NCI-H748 treated with DMSO at 0.1 percent for 48 hours (cell line): Measurements from ENCODE around the gene HLA-DPA1.
A peak's percentile ranks its signal among the peaks of the same experiment; 100 is the strongest.
"Not testable (repeated sequence)": the region's sequence is repeated elsewhere in the genome, so short reads cannot be mapped to it uniquely, and the experiment has no call there.

Source experiments
- DNase-seq: peaks from one replicate; lab custom pipeline; 2025; lab: John Stamatoyannopoulos, UW

HLA-DPA1 gene

DNA sequence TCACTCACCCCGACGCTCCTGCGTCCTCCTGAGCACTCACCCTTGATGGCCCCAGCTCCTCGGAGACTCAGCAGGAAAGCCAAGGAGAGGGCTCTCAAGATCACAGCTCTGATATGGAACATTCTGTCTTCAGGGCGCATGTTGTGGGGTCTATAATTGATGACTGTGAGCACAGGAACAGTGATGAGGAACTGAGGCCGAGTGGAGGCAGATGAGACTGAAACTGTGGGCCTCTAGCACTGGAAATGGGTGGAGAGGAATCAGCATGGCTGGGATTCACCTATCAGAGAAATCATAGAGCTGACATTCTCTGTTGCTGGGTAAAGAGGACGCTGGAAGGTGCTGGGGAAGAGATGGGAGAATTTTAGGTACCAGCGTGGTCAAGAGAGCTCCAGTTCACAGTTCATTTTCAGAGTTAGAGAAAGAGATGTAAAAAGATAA, at the start of gene HLA-DPA1:
HLA-DPA1 (minus strand) TSS at position 219 of the 441 bp plus-strand sequence.
- DNase-seq, result no peak

DNA sequence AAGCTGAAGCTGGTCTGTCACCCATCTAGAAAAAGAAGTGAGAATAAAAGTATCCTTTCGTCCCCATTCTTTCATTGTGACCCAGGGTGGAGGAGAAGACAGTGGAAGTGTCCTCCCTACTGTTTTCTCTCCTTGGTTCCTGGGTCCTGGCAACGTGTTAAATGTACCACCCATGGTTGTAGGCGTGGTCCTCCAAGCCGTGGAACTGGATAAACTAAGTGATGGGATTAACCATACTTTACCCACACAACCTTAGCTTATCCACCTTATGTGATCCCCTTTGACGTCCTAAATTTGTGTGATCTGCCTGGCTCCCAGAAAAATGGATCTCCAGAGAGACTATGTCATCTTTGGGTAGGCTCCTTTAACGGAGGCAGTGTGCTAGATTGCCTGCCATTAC, 49.7 kb upstream of the HLA-DPA1 start:
- no peak for DNase-seq

DNA sequence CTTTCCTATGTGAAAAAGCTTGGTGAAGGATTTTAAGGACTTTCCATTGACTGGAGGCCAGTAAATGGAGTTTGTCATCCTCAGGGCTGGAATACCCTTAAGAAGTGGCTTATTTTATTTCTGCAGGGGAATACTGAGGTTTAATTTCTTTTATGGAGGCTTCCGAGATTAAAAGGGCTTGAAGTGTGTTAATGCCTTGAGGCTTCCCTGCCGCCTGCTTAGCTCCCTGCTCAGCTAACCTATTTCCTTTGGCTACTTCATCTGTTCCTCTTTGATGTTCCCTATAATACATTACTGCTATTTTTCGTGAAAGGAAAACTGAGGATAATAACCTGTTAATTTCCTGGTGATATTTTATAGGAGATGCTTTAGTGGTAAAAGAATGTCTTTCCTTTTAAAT, 46.6 kb upstream of the HLA-DPA1 start:
- no peak for DNase-seq

DNA sequence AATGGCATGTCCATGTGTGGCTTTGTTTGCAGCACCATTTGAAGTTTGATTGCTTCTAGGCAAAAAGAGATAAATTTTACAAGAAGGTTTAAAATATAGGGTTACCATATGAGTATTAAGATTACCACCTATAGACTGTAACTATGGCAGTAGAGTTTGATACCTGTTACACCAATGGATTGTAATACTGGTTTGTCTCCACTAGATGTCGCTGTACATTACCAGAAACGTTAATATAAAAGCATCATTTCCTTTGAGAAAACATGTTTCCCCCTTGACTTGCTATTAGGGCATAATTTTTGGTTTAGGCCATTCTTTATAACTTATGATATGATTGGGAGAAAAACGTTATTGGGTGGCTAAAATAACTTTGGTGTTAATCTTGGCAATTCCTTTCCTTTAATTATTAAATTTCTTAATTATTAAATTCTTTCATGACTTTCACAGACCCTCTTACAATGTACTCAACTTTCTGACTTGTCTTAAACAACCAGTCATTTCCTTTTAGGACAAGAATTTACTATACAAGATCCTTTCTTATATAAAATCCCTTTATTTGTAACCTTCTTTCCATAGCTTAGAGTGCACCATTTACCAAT, 45.2 kb upstream of the HLA-DPA1 start:
- peak; percentile 77 for DNase-seq

DNA sequence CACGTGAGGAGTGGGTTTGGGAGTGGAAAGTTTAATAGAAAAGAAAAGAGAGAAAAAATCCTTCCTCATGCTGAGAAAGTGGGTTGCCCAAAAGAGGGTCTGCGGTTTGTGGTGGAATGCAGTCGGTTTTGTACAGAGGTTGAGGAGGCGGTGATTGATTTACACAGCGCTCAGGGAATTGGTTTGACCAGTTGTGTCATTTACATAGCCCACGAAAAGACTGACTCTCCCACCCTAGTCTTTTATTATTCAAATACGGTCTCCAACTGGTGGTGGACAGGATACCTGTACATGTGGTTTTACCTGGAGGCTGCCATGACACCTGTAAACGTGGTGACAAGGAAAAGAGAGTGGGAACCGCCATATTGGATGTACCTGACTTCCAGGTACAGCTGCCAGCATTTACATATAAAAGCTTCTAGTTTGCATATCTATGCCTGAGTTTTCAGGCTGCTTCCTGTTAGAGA, 44.4 kb upstream of the HLA-DPA1 start:
- no peak for DNase-seq

DNA sequence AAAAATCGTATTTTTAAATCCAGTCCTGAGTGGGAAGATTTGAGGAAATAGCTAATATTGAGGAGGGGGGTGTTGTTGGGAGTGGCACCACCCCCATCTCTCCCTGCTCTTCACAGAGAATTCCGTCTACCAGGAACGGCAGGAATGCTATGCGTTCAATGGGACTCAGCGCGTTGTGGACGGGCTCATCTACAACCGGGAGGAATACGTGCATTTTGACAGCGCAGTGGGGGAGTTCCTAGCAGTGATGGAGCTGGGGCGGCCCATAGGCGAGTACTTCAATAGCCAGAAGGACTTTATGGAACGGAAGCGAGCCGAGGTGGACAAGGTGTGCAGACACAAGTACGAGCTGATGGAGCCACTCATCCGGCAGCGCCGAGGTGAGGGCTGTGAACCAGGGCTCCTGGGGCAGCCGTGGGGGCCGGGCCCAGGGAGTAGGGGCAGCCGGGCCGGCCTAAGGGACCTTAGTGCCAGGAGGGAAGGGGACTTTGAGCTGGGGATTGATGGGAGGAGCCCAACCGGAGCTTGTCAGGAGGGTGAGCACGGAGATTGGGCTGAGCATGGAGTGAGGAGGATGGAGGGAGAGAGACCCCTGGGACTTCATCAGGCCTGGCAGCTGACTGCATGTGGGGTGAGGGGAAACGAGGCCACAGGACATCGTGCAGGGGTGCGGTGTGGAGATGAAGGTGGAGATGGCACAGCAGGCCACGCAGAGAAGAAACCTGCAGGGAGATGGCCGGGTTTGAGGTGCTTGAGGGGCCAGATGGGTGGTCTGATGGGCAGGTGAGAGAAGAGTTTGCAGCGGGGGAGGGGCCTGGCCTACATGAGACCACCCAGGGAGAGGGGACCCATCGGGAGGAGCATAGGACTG, 43.6 kb upstream of the HLA-DPA1 start:
- DNase-seq, result no peak

DNA sequence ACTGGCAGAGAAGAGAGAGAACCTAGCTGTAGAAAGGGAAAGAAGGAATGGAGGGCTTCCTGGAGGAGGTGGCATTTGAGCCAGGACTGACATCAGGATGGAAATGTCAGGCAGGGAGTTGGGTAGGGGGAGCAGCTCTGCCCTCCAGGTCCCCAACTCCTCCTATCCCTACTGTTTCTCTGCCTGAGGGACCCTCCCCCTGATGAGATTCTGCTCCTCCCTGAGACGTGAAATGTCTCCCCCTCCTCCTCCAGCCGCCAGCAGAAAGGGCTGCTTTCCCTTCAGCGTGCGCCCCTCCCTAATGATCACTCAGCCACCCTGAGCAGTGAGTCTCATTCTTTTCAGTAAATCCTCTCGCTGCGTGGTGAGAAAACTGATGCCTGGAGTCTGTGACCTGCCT, 43.0 kb upstream of the HLA-DPA1 start:
- DNase-seq, result no peak

DNA sequence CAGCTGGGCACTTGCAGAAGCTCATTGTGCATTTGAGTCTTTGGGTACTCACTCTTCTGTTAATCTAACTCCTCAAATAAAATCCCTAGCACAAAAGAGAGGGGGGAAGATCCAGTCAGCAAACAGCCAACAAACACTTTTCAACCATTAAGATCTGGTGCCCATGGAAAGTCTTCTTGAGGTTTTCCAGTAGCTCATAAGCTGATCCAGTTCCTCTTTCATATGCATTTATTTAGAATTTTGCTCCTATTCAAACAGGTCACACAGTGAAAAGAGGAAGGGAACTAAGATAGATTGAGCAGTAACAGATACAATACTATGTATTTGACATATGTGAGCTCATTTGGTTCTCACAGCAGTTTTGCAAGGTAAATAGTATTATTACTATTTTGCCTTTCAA, 41.0 kb upstream of the HLA-DPA1 start:
- DNase-seq, result no peak

DNA sequence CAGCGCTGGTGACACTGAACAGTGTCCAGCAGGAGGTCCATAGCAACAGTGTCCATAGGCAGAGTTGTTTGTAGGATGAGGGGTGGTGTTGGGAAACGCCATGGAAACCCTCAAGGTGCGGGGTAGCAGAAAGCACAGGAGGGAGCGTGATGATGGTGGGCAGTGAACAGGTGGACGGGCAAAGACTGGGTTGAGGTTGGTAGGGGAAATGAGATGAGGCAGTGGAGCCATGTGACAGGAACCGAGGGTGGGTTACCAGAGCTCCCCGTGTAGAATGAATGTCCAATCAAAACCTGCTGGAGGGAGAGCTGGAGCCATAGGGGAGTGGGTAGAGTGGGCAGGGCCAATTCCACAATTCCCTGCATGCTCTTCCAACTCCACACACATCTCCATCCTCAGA, 40.3 kb upstream of the HLA-DPA1 start:
- DNase-seq, result no peak

DNA sequence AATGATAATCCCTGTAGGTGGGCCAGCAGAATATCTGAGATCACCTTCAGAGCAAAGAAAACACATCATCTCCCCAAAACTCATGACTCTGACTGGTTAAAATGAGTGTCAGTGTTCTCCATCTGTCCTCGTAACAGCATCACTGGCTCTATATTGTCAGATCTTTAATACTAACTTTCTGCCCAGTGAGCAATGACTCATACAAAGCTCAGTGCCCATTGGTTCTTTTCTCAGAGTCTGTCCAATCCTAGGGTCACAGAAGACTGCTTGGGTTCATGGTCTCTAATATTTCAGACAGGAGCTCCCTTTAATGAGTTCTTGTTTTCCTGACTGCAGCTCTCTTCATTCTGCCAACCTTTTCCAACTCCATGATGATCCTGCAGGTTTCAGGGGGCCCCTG, 38.7 kb upstream of the HLA-DPA1 start:
- no peak for DNase-seq

DNA sequence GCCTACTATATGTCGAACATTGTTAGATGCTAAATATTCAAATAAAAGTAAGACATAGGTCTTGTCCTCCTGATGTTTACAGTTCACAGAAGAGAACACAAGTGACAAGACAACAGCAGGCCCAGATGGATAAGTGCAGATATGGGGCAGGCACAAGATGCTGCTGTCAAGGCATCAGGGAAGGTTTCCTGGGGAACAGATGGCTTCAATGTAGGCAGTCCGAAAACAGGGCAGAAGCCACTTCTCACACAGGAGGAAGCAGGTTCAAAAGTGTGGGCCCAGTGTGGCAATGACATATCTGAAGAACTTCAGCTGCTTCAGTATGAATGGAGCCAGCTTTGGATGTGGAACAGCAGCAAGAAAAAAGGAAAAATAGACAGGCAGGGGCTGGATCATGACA, 34.9 kb upstream of the HLA-DPA1 start:
- no peak for DNase-seq

DNA sequence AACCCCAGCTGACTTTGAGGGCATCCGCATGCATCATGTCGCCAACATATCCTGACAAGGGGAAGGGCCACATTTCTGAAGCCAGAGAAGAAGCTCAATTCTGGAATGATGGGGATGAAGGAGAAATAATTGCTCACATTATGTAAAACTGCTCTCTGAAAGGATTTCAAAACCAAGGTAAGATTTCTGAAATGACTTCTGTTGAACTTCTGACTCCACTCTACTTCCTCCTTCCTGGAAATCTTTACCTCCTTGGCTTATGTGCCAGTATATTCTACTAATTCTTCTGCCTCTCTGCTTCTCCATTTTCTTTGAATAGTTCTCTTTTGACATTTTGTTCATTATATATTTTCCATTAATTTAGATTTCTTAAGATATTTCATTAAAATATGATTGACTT, 34.2 kb upstream of the HLA-DPA1 start:
- no peak for DNase-seq

DNA sequence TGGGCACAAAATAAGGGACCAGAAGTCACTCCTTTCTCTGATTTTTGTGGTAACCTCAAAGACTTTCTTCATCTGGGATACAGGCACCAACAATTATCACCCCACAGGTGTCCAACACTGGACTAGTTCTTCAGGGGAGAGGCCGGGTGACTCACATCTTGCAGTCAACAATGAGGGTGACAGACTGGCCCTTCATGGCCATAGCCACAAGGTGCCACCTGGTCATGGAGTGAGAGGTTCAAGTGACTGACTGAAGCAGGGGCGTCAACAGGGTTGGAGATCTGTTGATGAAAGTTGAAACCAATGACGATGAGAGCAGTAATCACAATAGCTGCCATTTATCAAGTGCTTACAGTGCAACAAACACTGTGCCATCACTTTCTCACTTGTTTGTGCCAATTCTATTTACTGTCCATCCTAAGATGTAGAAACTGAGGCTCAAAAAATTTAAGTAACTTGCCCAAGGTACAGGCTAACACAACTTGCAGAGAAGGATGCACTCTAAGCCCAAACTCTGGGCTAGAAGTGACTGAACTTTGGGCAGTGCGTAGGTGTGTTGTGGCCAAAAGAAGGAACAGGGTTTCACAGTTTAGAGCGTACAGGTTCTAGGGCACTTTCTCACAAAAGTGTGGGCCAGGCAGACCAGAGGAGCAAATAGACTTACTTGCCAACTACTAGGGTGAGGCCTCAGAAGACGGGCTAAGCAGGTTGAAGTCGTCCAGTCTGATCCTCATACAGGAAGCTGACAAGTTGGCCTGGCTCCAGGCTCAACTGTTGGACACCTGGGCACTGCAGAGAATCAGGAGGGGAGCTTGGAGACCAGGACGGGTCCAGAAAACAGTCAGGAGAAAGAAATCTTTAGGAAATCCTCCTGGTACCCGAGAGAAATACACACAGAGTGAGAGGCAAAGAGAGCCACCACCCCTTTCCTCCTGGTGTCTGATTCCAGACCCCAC, 32.7 kb upstream of the HLA-DPA1 start:
- no peak for DNase-seq

DNA sequence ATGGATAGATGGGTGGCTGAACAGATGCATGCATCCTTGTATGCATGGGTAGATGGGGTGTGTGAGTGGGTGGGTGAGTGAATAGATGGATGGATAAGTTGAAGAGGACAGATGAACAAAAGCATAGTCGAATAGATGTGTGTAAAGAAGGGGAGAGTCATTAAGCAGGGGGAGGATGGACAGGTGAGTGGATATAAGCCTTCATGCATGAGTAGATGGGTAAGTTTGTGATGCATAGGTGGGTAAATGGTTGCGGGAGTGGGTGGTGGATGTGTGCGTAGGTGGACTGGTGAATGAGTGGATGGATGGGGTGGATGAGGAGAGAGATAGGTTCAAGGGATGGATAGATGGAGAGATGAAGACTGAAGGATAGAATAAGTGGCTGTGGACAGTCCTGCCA, 31.9 kb upstream of the HLA-DPA1 start:
- DNase-seq, result no peak

DNA sequence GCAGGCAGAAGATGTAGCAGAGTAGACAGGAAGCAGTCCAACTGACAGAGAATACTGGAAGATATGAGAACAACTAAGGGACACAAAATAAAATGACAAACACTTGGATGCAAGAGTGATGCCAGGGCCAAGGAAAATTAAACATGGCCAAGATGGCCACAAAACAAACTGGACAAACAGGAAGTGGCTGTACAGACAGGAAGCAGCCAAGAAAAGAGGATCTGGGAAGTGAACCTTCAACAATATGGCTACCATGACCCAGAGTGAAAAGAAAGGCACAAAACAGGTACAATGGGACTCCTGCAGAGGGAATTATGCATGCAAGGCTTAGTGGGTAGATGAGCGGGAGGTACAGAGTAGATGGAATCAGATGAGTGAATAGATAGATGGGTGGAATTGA, 31.4 kb upstream of the HLA-DPA1 start:
- no peak for DNase-seq

DNA sequence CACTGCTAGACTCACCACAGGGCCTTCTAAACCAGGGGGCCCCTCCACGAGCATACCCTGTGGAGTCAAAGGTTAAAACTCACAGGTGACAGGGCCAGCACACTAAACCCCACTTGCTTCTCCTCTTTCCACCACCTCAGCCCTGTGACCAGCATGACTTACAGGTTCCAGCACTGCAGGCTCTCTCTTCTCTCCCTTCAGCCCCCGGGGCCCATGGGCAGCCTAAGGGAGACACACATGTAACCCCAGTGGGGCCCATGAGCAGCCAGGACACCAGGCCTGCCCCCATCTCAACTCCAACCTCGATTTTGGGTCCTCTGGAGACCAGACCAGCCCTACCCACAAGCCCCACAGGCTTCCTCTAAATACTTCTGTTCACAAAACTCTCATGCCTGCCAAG, 30.3 kb upstream of the HLA-DPA1 start:
- no peak for DNase-seq

DNA sequence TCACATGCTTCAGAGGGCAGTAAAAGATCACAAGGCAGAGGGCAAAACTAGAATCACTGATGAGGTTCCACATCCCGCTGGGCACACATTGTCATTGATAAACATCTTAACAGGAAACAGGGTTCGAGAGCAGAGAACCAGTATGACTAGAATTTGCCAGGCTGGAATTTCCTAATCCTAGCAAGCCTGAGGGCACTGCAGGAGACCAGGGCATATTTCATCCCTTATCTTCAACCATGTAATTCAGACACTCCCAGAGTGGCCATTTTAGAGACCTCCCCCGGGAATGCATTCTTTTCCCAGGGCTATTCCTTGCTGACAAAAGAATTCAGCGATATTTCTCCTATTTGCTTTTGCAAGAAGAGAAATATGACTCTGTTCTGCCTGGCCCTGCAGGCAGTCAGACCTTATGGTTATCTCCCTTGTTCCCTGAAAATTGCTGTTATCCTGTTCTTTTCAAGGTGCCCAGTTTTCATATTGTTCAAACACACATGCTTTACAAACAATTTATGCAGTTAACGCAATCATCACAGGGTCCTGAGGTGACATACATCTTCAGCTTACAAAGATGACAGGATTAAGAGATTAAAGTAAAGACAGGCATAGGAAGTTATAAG, 27.8 kb upstream of the HLA-DPA1 start:
- not testable (repeated sequence) for DNase-seq

DNA sequence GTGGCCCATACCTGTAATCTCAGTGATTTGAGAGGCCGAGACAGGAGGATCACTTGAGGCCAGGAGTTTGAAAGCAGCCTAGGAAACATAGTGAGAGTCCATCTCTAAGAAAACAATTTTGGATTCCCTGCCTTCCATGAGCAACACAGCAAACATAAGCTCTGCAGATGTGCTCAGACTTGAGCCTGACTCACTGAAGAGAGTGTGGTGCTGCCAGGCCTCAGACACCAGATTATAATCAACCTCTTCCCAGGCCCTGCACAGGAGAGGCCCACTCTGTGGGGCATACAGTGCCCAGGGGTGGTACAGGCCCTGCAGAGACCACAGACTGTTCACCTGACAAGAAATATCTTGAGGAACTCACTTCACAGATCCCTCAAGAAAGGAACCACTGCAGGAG, 22.2 kb upstream of the HLA-DPA1 start:
- DNase-seq, result no peak

DNA sequence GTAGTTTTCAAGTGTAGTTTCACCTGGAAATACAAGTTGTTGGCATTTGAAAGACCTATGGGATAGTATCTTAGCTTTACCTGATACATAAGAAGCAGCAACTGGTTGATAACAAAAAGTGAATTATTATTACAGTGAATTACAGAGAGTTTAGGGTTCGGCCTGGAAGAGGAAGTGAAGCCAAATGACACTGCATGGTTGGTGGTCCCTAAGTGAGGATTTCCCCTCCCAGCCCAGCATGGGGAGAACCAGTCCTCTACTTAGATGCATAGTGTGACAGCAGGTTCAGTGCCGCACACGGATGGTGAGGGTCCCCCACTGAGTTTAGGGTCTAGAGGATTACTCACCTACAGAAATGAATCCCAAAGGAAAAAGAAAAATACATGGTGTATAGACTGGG, 20.4 kb upstream of the HLA-DPA1 start:
- DNase-seq, result no peak

DNA sequence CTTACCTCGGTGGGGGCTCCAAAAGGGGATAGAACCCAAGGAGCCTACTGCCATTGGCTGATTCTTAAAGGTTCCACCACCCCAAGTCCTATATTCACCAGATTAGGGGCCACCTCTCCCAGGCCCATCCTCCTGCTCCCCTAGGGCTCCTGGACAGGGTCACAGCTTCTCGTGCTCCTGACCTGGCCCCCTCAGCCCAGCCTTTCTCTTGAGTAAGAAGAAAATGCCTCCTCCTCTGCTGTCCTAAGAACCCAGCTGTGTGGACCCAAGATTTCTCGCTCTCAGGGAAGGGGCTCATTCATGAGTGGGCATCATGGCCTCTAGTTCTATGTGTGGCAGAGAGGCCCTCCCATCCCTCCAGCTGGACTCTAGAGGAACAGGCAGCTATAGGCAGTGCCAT, 18.9 kb upstream of the HLA-DPA1 start:
- no peak for DNase-seq

DNA sequence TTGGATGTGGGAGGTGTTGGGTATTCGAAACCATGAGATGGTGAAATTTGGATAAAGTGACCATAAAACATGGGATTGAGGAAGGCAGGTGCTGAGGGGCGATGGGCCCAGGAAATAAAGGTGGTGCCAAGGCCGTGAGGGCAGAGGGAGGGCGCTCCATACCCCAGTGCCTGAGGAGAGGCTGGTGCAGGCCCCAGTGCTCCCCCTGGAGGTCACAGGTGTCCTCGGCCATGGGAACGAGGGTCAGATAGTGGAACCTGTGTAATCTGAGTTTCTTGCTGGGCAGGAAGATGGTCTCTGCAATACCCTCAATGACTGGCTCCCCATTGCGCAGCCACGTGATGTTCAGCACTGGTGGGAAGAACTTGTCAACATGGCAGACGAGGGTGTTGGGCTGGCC, 18.5 kb upstream of the HLA-DPA1 start:
- no peak for DNase-seq
